Endodermal cell (in vitro differentiated cells): ENCODE measurements around the gene ALS2CL. TPM values are rescaled to one million over a fixed set of nuclear protein-coding genes. Genes with fewer than 3 reads are reported as not detected.
A peak's percentile ranks its signal among the peaks of the same experiment; 100 is the strongest.

Experiments
- DNase-seq: peaks from one replicate; pipeline ENCODE4 v3.0.0-alpha.2; 2017
- H3K27ac ChIP-seq: 2 replicates; pipeline ENCODE4 v1.5.1; 2013; ENCODE audit warnings: mild to moderate bottlenecking, low read depth, low read length, moderate library complexity
- H3K27me3 ChIP-seq: 2 replicates; pipeline ENCODE4 v1.6.1; 2013; ENCODE audit warnings: mild to moderate bottlenecking, low read length, moderate library complexity; ENCODE audit not compliant: insufficient read depth, control insufficient read depth, poor library complexity, severe bottlenecking
- H3K36me3 ChIP-seq: 2 replicates; pipeline ENCODE4 v1.7.0; 2013; ENCODE audit warnings: mild to moderate bottlenecking, low read length, moderate library complexity; ENCODE audit not compliant: control insufficient read depth, insufficient read depth
- H3K4me1 ChIP-seq: one replicate; pipeline ENCODE4 v1.7.0; 2013; ENCODE audit warnings: low read length; ENCODE audit not compliant: control insufficient read depth, insufficient read depth
- H3K4me3 ChIP-seq: 2 replicates; pipeline ENCODE4 v1.5.1; 2013; ENCODE audit warnings: mild to moderate bottlenecking, low read length, moderate library complexity
- H3K9ac ChIP-seq: 2 replicates; pipeline ENCODE4 v1.6.1; 2013; ENCODE audit warnings: mild to moderate bottlenecking, low read length, moderate library complexity; ENCODE audit not compliant: poor library complexity, severe bottlenecking; ENCODE audit errors: extremely low read depth
- H3K9me3 ChIP-seq: 2 replicates; pipeline ENCODE4 v1.6.1; 2013; ENCODE audit warnings: mild to moderate bottlenecking, low read length, moderate library complexity; ENCODE audit not compliant: control insufficient read depth
- H3K27ac Mint-ChIP-seq: 2 replicates; pipeline ENCODE4 v1.8.0; 2020; ENCODE audit warnings: mixed read lengths
- H3K27me3 Mint-ChIP-seq: 2 replicates; pipeline ENCODE4 v1.8.0; 2021; ENCODE audit warnings: mild to moderate bottlenecking, mixed read lengths; ENCODE audit not compliant: insufficient read depth
- H3K36me3 Mint-ChIP-seq: 2 replicates; pipeline ENCODE4 v1.8.0; 2020; ENCODE audit warnings: low read depth, mixed read lengths
- H3K4me1 Mint-ChIP-seq: 2 replicates; pipeline ENCODE4 v1.8.0; 2020; ENCODE audit warnings: mixed read lengths
- H3K4me3 Mint-ChIP-seq: 2 replicates; pipeline ENCODE4 v1.8.0; 2020; ENCODE audit warnings: mild to moderate bottlenecking, moderate library complexity, mixed read lengths
- H3K9me3 Mint-ChIP-seq: 2 replicates; pipeline ENCODE4 v1.8.0; 2020; ENCODE audit warnings: mild to moderate bottlenecking, mixed read lengths
- CTCF ChIP-seq: fragments of 200-600 bp; sonication (generic); conservative IDR thresholded peaks from 2 replicates; pipeline ENCODE4 v1.5.0; 2021; ENCODE audit warnings: antibody characterized with exemption, mild to moderate bottlenecking
- WGBS, 2 experiments: methylation state at CpG; one replicate each; pipeline versions ENCODE4 v1.1.5 to v1.1.7; 2013; ENCODE audit warnings: missing lambda C conversion rate in 2 of 2, mixed read lengths in 1 of 2; ENCODE audit not compliant: insufficient coverage in 1 of 2, insufficient read length in 1 of 2; 5-methylcytosine and 5-hydroxymethylcytosine counted together
- total RNA-seq, 2 donors: library from RNA; stranded (reverse); fragmentation: NEBNext Ultra II Directional in 1 of 2; extraction: Animal tissue kit (Norgen Biotek cat#: 25700) in 1 of 2; gene quantifications; 2 replicates in 1 of 2; 3 replicates in 1 of 2; pipeline ENCODE4 v1.2.1, GENCODE V29; 2021

ALS2CL gene
- total RNA-seq, 2 donors from 2014 or later = 8.9 to 20.8 TPM

- peak; percentile 47 for DNase-seq
- Histone ChIP-seq H3K9ac (no peak overlapping the region), H3K27me3 (peaks cover 4% of the 10 kb centered on the region), H3K9me3 (no peaks in the 10 kb centered on the region), H3K4me3 (no peak overlapping the region), H3K36me3 (no peaks in the 10 kb centered on the region), H3K4me1 (no peaks in the 10 kb centered on the region), H3K27ac (no peak overlapping the region)
- Mint-ChIP-seq H3K4me3 (no peak overlapping the region), H3K36me3 (no peaks in the 10 kb centered on the region), H3K27me3 (peaks cover 5% of the 10 kb centered on the region), H3K4me1 (no peaks in the 10 kb centered on the region), H3K9me3 (no peaks in the 10 kb centered on the region), H3K27ac (no peak overlapping the region)
- 94 to 96% methylated on average over 5 to 11 of the region's 11 CpGs for WGBS, 2 experiments
- TF ChIP-seq CTCF = peak; percentile 34
Observed at GRCh38 chr3:46708401-46709156, 15.1 kb upstream of the ALS2CL start.

- H3K4me3 Mint-ChIP-seq = no peak overlapping the region
- Histone ChIP-seq H3K9me3 (no peaks in the 10 kb centered on the region), H3K4me1 (no peaks in the 10 kb centered on the region), H3K4me3 (no peak overlapping the region), H3K9ac (no peak overlapping the region), H3K27me3 (peaks cover 4% of the 10 kb centered on the region), H3K36me3 (no peaks in the 10 kb centered on the region), H3K27ac (no peak overlapping the region)
- no peak overlapping the region for H3K27ac Mint-ChIP-seq
- 87 to 90% methylated on average over 3 to 7 of the region's 7 CpGs for WGBS, 2 experiments
- no peak for TF ChIP-seq CTCF
- DNase-seq = no peak
- H3K36me3 Mint-ChIP-seq = no peaks in the 10 kb centered on the region
- no peaks in the 10 kb centered on the region for H3K9me3 Mint-ChIP-seq
- H3K4me1 Mint-ChIP-seq = no peaks in the 10 kb centered on the region
- peaks cover 8% of the 10 kb centered on the region for H3K27me3 Mint-ChIP-seq
Observed at GRCh38 chr3:46707601-46708011, 14.1 kb upstream of the ALS2CL start.

GRCh38 chr3:46706771-46707582, 13.5 kb upstream of the ALS2CL start:
- Mint-ChIP-seq H3K4me1 (peaks cover 2% of the 10 kb centered on the region), H3K27me3 (peaks cover 14% of the 10 kb centered on the region), H3K4me3 (no peak overlapping the region), H3K9me3 (no peaks in the 10 kb centered on the region), H3K36me3 (no peaks in the 10 kb centered on the region), H3K27ac (no peak overlapping the region)
- Histone ChIP-seq H3K9me3 (no peaks in the 10 kb centered on the region), H3K36me3 (no peaks in the 10 kb centered on the region), H3K4me1 (no peaks in the 10 kb centered on the region), H3K4me3 (no peak overlapping the region), H3K27ac (no peak overlapping the region), H3K27me3 (peaks cover 9% of the 10 kb centered on the region), H3K9ac (no peak overlapping the region)
- DNase-seq = peak; percentile 55
- TF ChIP-seq CTCF = peak; percentile 32
- 83 to 86% methylated on average over 10 to 13 of the region's 13 CpGs for WGBS, 2 experiments
